Thyroid gland (tissue), 4 donors: ENCODE data around the gene TTLL7. TPM values are rescaled to one million over a fixed set of nuclear protein-coding genes. Genes with fewer than 3 reads are reported as not detected.
"Not testable (repeated sequence)": the region's sequence is repeated elsewhere in the genome, so short reads cannot be mapped to it uniquely, and the experiment has no call there.

Experiments
- DNase-seq, 2 donors: peaks; one replicate each; pipeline ENCODE4 v3.0.0-alpha.2; 2019
- H3K27ac ChIP-seq, 3 donors: fragments of 200-600 bp; sonication (generic); 1 replicate in 2 of 3; 2 replicates in 1 of 3; pipeline ENCODE4 v1.5.1; 2016 to 2019; ENCODE audit warnings: mild to moderate bottlenecking in 1 of 3, moderate library complexity in 1 of 3
- H3K27me3 ChIP-seq: fragments of 200-600 bp; sonication (generic); one replicate; pipeline ENCODE4 v1.5.1; 2019
- H3K36me3 ChIP-seq, 2 donors: fragments of 200-600 bp; sonication (generic); one replicate each; pipeline ENCODE4 v1.5.1; 2016 to 2019
- H3K4me1 ChIP-seq, 2 donors: fragments of 200-600 bp; sonication (generic); one replicate each; pipeline ENCODE4 v1.5.1; 2017 to 2019
- H3K4me3 ChIP-seq, 3 donors: fragments of 200-600 bp; sonication (generic); replicated peaks in 1 of 3; 1 replicate in 2 of 3; 2 replicates in 1 of 3; pipeline ENCODE4 v1.5.1; 2016; ENCODE audit warnings: mild to moderate bottlenecking in 1 of 3
- H3K9me3 ChIP-seq: fragments of 200-600 bp; sonication (generic); one replicate; pipeline ENCODE4 v1.5.1; 2017
- POLR2A ChIP-seq, 2 donors: fragments of 450-650 bp; IDR thresholded peaks; one replicate each; pipeline ENCODE4 v1.6.1; 2017; ENCODE audit warnings: antibody characterized with exemption in 2 of 2, mild to moderate bottlenecking in 2 of 2, moderate library complexity in 1 of 2
- WGBS, 2 donors: methylation state at CpG; one replicate each; pipeline ENCODE4 v1.1.5; 2017; 5-methylcytosine and 5-hydroxymethylcytosine counted together
- intact Hi-C: fragments of 100-400 bp; cut with DNase I; formaldehyde crosslinking; loops from one replicate; pipeline ENCODE4 v1.15.1; 2023
- total RNA-seq, 4 donors: library from RNA; depleted of rRNA; stranded (reverse); fragments of >200 nt; gene quantifications; one replicate each; pipeline ENCODE4 v1.2.3, GENCODE V29; 2016
- TF ChIP-seq, protein P1 (sequence below), 6 experiments: fragments of 200-600 bp in 3 of 6; fragments of 450-650 bp in 3 of 6; sonication (generic) in 3 of 6; IDR thresholded peaks; one replicate each; pipeline ENCODE4 v1.5.1; 2016 to 2019; ENCODE audit warnings: antibody characterized with exemption in 6 of 6, mild to moderate bottlenecking in 2 of 6, inconsistent platforms in 1 of 6, moderate library complexity in 1 of 6

Gene TTLL7
- total RNA-seq, 4 donors from 2014 or later, result 7.8 to 22.7 (median 12.8) TPM

DNA sequence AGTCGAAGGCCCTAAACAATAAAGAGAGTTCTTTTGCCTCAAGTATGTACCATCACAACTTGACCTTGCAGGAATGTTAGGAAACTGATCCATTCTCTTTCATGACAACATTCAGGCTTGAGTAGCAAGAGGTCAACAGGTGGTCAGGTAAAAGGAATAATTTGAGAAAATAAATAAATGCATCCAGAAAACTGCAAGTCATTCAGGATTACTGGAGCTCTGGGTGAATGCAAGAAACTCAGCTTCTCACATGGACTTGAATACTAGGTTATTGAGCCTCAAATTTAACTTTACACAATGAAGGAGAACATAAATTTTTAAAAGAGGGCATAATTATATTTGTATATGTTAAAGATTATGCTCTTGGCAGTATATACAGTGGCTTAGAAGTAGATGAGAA is 76.5 kb downstream of the TTLL7 start:
- H3K9me3 ChIP-seq, result no peaks in the 10 kb centered on the region
- no peaks in the 10 kb centered on the region for H3K27me3 ChIP-seq
- DNase-seq, result no peak
- WGBS, 2 donors, result 0 to 88% methylated on average over 1 of the region's 1 CpG
- peaks cover 0 to 5% of the 10 kb centered on the region in 2 donors for H3K4me1 ChIP-seq
- no peak overlapping the region for H3K4me3 ChIP-seq
- intact Hi-C loops, result loop anchor here (10.0 kb wide), 1 partner anchor 512 kb away; no protein-coding TSS in a partner anchor
- TF ChIP-seq, protein P1, sequence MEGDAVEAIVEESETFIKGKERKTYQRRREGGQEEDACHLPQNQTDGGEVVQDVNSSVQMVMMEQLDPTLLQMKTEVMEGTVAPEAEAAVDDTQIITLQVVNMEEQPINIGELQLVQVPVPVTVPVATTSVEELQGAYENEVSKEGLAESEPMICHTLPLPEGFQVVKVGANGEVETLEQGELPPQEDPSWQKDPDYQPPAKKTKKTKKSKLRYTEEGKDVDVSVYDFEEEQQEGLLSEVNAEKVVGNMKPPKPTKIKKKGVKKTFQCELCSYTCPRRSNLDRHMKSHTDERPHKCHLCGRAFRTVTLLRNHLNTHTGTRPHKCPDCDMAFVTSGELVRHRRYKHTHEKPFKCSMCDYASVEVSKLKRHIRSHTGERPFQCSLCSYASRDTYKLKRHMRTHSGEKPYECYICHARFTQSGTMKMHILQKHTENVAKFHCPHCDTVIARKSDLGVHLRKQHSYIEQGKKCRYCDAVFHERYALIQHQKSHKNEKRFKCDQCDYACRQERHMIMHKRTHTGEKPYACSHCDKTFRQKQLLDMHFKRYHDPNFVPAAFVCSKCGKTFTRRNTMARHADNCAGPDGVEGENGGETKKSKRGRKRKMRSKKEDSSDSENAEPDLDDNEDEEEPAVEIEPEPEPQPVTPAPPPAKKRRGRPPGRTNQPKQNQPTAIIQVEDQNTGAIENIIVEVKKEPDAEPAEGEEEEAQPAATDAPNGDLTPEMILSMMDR (IDR thresholded peaks at IDR 0.05), result no peak
- TF ChIP-seq POLR2A (IDR thresholded peaks at IDR 0.05), result no peak
- no peak overlapping the region for H3K27ac ChIP-seq
- H3K36me3 ChIP-seq, result no peaks in the 10 kb centered on the region

DNA sequence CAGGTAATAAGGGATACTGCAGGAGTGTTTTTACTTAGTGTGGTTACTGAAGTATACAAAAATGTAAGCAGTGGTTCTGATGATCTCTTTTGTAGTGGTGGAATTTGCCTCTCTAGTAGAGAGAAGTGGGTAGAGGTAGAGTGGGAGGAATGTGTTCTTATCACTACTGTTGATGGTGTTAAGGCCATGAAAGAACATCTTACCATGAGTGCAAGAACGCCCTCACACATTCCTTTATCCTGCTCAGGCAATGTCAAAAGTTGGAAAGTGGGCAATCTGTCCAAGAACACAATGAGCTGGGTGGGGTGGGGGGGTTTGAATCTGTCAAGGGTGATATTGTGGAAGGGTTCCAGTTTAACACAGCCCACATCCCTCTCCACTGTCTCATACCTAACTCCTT is 78.6 kb downstream of the TTLL7 start:
- no peaks in the 10 kb centered on the region for H3K36me3 ChIP-seq
- TF ChIP-seq, protein P1 (IDR thresholded peaks at IDR 0.05), result no peak
- TF ChIP-seq POLR2A (IDR thresholded peaks at IDR 0.05), result no peak
- H3K4me3 ChIP-seq, result no peak overlapping the region
- no peak for DNase-seq
- intact Hi-C loops, result loop anchor here (10.0 kb wide), 1 partner anchor 514 kb away; no protein-coding TSS in a partner anchor
- H3K27ac ChIP-seq, result no peak overlapping the region
- no peaks in the 10 kb centered on the region for H3K27me3 ChIP-seq
- 53 to 61% methylated on average over 1 of the region's 1 CpG for WGBS, 2 donors
- H3K9me3 ChIP-seq, result no peaks in the 10 kb centered on the region
- H3K4me1 ChIP-seq, result no peaks in the 10 kb centered on the region

GRCh38 chr1:83919872-83920271 is 79.1 kb downstream of the TTLL7 start:
- H3K4me1 ChIP-seq, result no peaks in the 10 kb centered on the region
- no peaks in the 10 kb centered on the region for H3K9me3 ChIP-seq
- no peak overlapping the region for H3K27ac ChIP-seq
- TF ChIP-seq POLR2A (IDR thresholded peaks at IDR 0.05), result no peak
- TF ChIP-seq, protein P1 (IDR thresholded peaks at IDR 0.05), result no peak
- no peak for DNase-seq
- WGBS, 2 donors, result 95 to 98% methylated on average over 1 of the region's 1 CpG
- H3K4me3 ChIP-seq, result no peak overlapping the region
- H3K36me3 ChIP-seq, result no peaks in the 10 kb centered on the region
- intact Hi-C loops, result loop anchor here (10.0 kb wide), 1 partner anchor 515 kb away; no protein-coding TSS in a partner anchor
- no peaks in the 10 kb centered on the region for H3K27me3 ChIP-seq

- Histone ChIP-seq H3K36me3 (no peaks in the 10 kb centered on the region), H3K9me3 (no peaks in the 10 kb centered on the region), H3K4me1 (no peaks in the 10 kb centered on the region), H3K27me3 (no peaks in the 10 kb centered on the region), H3K27ac (no peak overlapping the region), H3K4me3 (no peak overlapping the region)
- TF ChIP-seq, protein P1 (IDR thresholded peaks at IDR 0.05), result no peak
- no peak for TF ChIP-seq POLR2A (IDR thresholded peaks at IDR 0.05)
- intact Hi-C loops, result no loop called here
- WGBS, 2 donors, result 43 to 94% methylated on average over 2 of the region's 2 CpGs
- no peak for DNase-seq
Observed at GRCh38 chr1:83918688-83919285, 80.1 kb downstream of the TTLL7 start.

DNA sequence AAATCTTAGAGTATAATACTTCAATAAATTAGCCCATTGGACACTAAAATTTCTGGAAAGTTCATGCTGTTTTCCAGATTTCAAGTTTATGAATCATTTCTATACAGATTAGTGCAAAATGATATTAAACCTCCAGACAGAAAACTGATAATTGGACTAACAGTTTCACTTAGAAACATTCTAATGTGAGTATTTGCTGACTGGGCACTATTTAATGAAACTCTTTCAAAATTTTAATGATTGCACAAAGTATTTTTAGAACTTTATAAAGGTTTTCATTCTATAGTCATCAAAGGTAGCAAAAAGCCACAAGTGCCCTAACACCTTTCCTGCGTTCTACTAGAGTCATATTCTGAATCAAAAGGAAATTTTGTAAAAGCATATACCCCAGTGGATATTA is 81.0 kb downstream of the TTLL7 start:
- H3K4me3 ChIP-seq, result no peak overlapping the region
- H3K36me3 ChIP-seq, result no peaks in the 10 kb centered on the region
- WGBS, 2 donors, result 91 to 93% methylated on average over 1 of the region's 1 CpG

GRCh38 chr1:83916094-83916493 is 82.8 kb downstream of the TTLL7 start:
- H3K4me1 ChIP-seq, H3K9me3 ChIP-seq, H3K27ac ChIP-seq, H3K27me3 ChIP-seq, H3K36me3 ChIP-seq, DNase-seq, H3K4me3 ChIP-seq, intact Hi-C loops: not testable (repeated sequence)
- WGBS, 2 donors, result 100% methylated on average over 1 of the region's 1 CpG

More for the DNA sequence above, 81.0 kb downstream of the TTLL7 start:
- TF ChIP-seq, protein P1 (IDR thresholded peaks at IDR 0.05), result no peak
- DNase-seq, result no peak
- Histone ChIP-seq H3K4me1 (no peaks in the 10 kb centered on the region), H3K9me3 (no peaks in the 10 kb centered on the region), H3K27ac (no peak overlapping the region), H3K27me3 (no peaks in the 10 kb centered on the region)
- intact Hi-C loops, result no loop called here
